Activated naive CD4-positive, alpha-beta T cell treated with anti-CD3 and anti-CD28 coated beads for 36 hours (primary cell): ENCODE data around the gene PID1. TPM values are rescaled to one million over a fixed set of nuclear protein-coding genes. Genes with fewer than 3 reads are reported as not detected.

Experiments
- CTCF ChIA-PET: fragments of 350-600 bp; sonication (Branson Sonifier 250); formaldehyde crosslinking; loops from one replicate; lab custom pipeline; 2021; ENCODE audit warnings: antibody characterized with exemption; lab: Charles Lee
- DNase-seq: peaks from one replicate; pipeline ENCODE4 v3.0.0-alpha.2; 2020
- H3K27ac Mint-ChIP-seq: one replicate; pipeline ENCODE4 v1.8.0; 2021; ENCODE audit warnings: mild to moderate bottlenecking, mixed read lengths
- H3K27me3 Mint-ChIP-seq: one replicate; pipeline ENCODE4 v1.8.0; 2021; ENCODE audit warnings: low read depth, mixed read lengths
- H3K36me3 Mint-ChIP-seq: one replicate; pipeline ENCODE4 v1.8.0; 2021; ENCODE audit warnings: low read depth, mixed read lengths
- H3K4me1 Mint-ChIP-seq: one replicate; pipeline ENCODE4 v1.8.0; 2021; ENCODE audit warnings: low read depth, mixed read lengths
- H3K4me3 Mint-ChIP-seq: one replicate; pipeline ENCODE4 v1.8.0; 2021; ENCODE audit warnings: mild to moderate bottlenecking, moderate library complexity, mixed read lengths
- H3K9me3 Mint-ChIP-seq: one replicate; pipeline ENCODE4 v1.8.0; 2021; ENCODE audit warnings: mixed read lengths
- intact Hi-C: fragments of 100-400 bp; cut with micrococcal nuclease; formaldehyde crosslinking; loops from one replicate; pipeline ENCODE4 v1.15.1; 2023
- total RNA-seq, 2 experiments: library from RNA; stranded (reverse); gene quantifications; one replicate each; pipeline ENCODE4 v1.2.3, GENCODE V29; 2021

PID1 gene
- total RNA-seq, 2 experiments from 2014 or later: not detected

GRCh38 chr2:229153267-229153666 is 117.8 kb downstream of the PID1 start:
- Mint-ChIP-seq H3K36me3 (no peaks in the 10 kb centered on the region), H3K4me3 (no peak overlapping the region), H3K27ac (no peak overlapping the region), H3K9me3 (no peaks in the 10 kb centered on the region), H3K27me3 (no peaks in the 10 kb centered on the region), H3K4me1 (no peaks in the 10 kb centered on the region)
- DNase-seq: no peak
- intact Hi-C loops: no loop called here
- CTCF ChIA-PET: no interaction called here

DNA sequence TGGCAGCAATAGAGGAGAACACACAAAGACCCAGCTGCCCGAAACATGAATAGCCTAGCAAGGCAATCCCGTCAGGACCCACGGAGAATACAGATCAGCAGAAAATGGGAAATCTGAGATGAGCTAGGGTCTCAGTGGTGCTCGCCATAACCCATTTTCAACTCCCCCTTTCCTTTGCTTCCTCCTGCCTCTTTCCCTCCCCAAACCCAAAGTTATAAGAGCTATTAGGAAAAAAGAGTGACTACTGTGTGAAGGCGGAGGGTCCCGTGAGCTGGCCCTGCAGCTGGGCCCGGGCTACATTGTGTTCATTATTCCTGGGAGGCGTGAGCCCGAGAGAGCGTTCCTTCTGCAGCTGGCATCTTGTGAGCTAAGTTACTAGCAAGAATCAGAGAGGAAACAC is 118.4 kb downstream of the PID1 start:
- H3K4me1 Mint-ChIP-seq: no peaks in the 10 kb centered on the region
- no peak for DNase-seq
- CTCF ChIA-PET: no interaction called here
- H3K4me3 Mint-ChIP-seq: no peak overlapping the region
- no peak overlapping the region for H3K27ac Mint-ChIP-seq
- no peaks in the 10 kb centered on the region for H3K9me3 Mint-ChIP-seq
- no peaks in the 10 kb centered on the region for H3K27me3 Mint-ChIP-seq
- H3K36me3 Mint-ChIP-seq: no peaks in the 10 kb centered on the region
- intact Hi-C loops: no loop called here

GRCh38 chr2:229150317-229150716 is 120.8 kb downstream of the PID1 start:
- H3K36me3 Mint-ChIP-seq: no peaks in the 10 kb centered on the region
- intact Hi-C loops: no loop called here

GRCh38 chr2:229141424-229142025 is 129.6 kb downstream of the PID1 start:
- intact Hi-C loops: no loop called here
- Mint-ChIP-seq H3K9me3 (peaks cover 3% of the 10 kb centered on the region), H3K27me3 (no peaks in the 10 kb centered on the region), H3K4me3 (no peak overlapping the region), H3K4me1 (no peaks in the 10 kb centered on the region), H3K36me3 (no peaks in the 10 kb centered on the region), H3K27ac (no peak overlapping the region)
- CTCF ChIA-PET: no interaction called here
- DNase-seq: no peak

More at GRCh38 chr2:229150317-229150716, 120.8 kb downstream of the PID1 start:
- no peak for DNase-seq
- Mint-ChIP-seq H3K9me3 (peaks cover 3% of the 10 kb centered on the region), H3K4me1 (no peaks in the 10 kb centered on the region), H3K27ac (no peak overlapping the region), H3K27me3 (no peaks in the 10 kb centered on the region), H3K4me3 (no peak overlapping the region)
- CTCF ChIA-PET: interaction anchor here (0.7 kb wide), 1 partner anchor 136 kb away, joined by 4 read pairs; no protein-coding TSS in a partner anchor

GRCh38 chr2:229137639-229138038 is 133.4 kb downstream of the PID1 start:
- H3K4me1 Mint-ChIP-seq: no peaks in the 10 kb centered on the region
- H3K9me3 Mint-ChIP-seq: no peaks in the 10 kb centered on the region
- H3K4me3 Mint-ChIP-seq: no peak overlapping the region
- H3K36me3 Mint-ChIP-seq: no peaks in the 10 kb centered on the region
- intact Hi-C loops: loop anchor here (10.0 kb wide), 1 partner anchor 577 kb away; the partner anchor contains the start of gene DNER
- CTCF ChIA-PET: no interaction called here
- H3K27me3 Mint-ChIP-seq: no peaks in the 10 kb centered on the region
- DNase-seq: no peak
- H3K27ac Mint-ChIP-seq: no peak overlapping the region

DNA sequence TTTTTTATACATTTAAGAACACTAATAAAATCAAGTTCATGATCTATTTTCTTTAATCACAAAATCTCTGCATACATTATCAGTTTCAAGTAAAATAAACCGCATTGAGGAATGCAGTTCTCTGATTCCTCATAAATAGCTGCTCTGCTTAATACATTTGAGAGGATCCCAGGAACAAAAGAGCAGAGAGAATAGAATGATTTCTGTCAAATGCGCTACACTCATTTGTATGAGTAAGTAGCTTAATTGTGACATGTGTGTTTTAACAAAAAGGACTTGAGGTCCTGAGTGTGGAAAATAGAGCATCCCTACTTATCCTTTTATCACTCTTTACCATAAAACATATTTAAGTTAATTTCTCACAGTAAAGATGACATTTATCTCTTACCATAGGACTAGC is 134.0 kb downstream of the PID1 start:
- Mint-ChIP-seq H3K4me1 (no peaks in the 10 kb centered on the region), H3K36me3 (no peaks in the 10 kb centered on the region), H3K4me3 (no peak overlapping the region), H3K9me3 (no peaks in the 10 kb centered on the region), H3K27ac (no peak overlapping the region), H3K27me3 (no peaks in the 10 kb centered on the region)
- intact Hi-C loops: loop anchor here (10.0 kb wide), 1 partner anchor 578 kb away; the partner anchor contains the start of gene DNER
- no peak for DNase-seq
- CTCF ChIA-PET: no interaction called here

GRCh38 chr2:229133155-229133772 is 137.8 kb downstream of the PID1 start:
- no peaks in the 10 kb centered on the region for H3K36me3 Mint-ChIP-seq
- no peak overlapping the region for H3K4me3 Mint-ChIP-seq
- no peak for DNase-seq

GRCh38 chr2:229132236-229132635 is 138.9 kb downstream of the PID1 start:
- no peaks in the 10 kb centered on the region for H3K27me3 Mint-ChIP-seq
- CTCF ChIA-PET: interaction anchor here (1.1 kb wide), 1 partner anchor 454 kb away, joined by 3 read pairs; no protein-coding TSS in a partner anchor
- no peaks in the 10 kb centered on the region for H3K4me1 Mint-ChIP-seq
- no peak overlapping the region for H3K4me3 Mint-ChIP-seq
- no peak overlapping the region for H3K27ac Mint-ChIP-seq
- intact Hi-C loops: loop anchor here (10.0 kb wide), 1 partner anchor 583 kb away; the partner anchor contains the start of gene DNER
- DNase-seq: no peak
- no peaks in the 10 kb centered on the region for H3K9me3 Mint-ChIP-seq
- no peaks in the 10 kb centered on the region for H3K36me3 Mint-ChIP-seq

More at GRCh38 chr2:229133155-229133772, 137.8 kb downstream of the PID1 start:
- H3K27ac Mint-ChIP-seq: no peak overlapping the region
- intact Hi-C loops: loop anchor here (10.0 kb wide), 1 partner anchor 582 kb away; the partner anchor contains the start of gene DNER
- H3K9me3 Mint-ChIP-seq: no peaks in the 10 kb centered on the region
- CTCF ChIA-PET: no interaction called here
- H3K4me1 Mint-ChIP-seq: no peaks in the 10 kb centered on the region
- no peaks in the 10 kb centered on the region for H3K27me3 Mint-ChIP-seq

GRCh38 chr2:229130522-229130921 is 140.6 kb downstream of the PID1 start:
- intact Hi-C loops: loop anchor here (10.0 kb wide), 1 partner anchor 584 kb away; the partner anchor contains the start of gene DNER
- no peak overlapping the region for H3K27ac Mint-ChIP-seq
- no peaks in the 10 kb centered on the region for H3K4me1 Mint-ChIP-seq
- DNase-seq: no peak
- peaks cover under 1% of the 10 kb centered on the region for H3K9me3 Mint-ChIP-seq
- no peaks in the 10 kb centered on the region for H3K36me3 Mint-ChIP-seq
- no peak overlapping the region for H3K4me3 Mint-ChIP-seq
- CTCF ChIA-PET: no interaction called here
- H3K27me3 Mint-ChIP-seq: no peaks in the 10 kb centered on the region

GRCh38 chr2:229129738-229130371 is 141.2 kb downstream of the PID1 start:
- Mint-ChIP-seq H3K27ac (no peak overlapping the region), H3K4me1 (no peaks in the 10 kb centered on the region), H3K27me3 (no peaks in the 10 kb centered on the region), H3K4me3 (no peak overlapping the region), H3K36me3 (no peaks in the 10 kb centered on the region), H3K9me3 (peaks cover 3% of the 10 kb centered on the region)
- DNase-seq: no peak
- intact Hi-C loops: loop anchor here (10.0 kb wide), 1 partner anchor 585 kb away; the partner anchor contains the start of gene DNER
- CTCF ChIA-PET: no interaction called here

DNA sequence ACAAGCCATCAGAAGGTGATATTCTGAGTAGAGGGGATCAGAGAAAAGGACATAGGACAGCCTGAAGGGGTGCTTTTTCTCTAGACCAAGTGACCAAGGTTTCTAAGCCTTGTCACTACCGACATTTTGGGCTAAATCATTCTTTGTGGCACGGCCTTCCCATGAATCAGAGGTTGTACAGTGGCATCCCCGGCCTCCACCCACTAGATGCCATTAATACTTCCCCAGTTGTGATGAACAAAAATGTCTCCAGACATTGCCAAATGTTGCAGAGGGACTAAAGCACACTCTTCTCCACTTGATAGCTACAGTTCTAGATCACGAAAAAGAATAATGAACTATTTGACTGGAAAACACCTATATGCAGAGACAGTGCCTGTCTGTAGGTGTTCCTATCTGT is 143.6 kb downstream of the PID1 start:
- H3K36me3 Mint-ChIP-seq: no peaks in the 10 kb centered on the region
- no peak overlapping the region for H3K27ac Mint-ChIP-seq
- CTCF ChIA-PET: interaction anchor here (0.8 kb wide), 1 partner anchor 146 kb away, joined by 3 read pairs; no protein-coding TSS in a partner anchor
- no peak overlapping the region for H3K4me3 Mint-ChIP-seq
- no peak for DNase-seq
- H3K4me1 Mint-ChIP-seq: no peaks in the 10 kb centered on the region
- peaks cover 5% of the 10 kb centered on the region for H3K9me3 Mint-ChIP-seq
- H3K27me3 Mint-ChIP-seq: no peaks in the 10 kb centered on the region
- intact Hi-C loops: no loop called here

- CTCF ChIA-PET: no interaction called here
- Mint-ChIP-seq H3K9me3 (peaks cover 5% of the 10 kb centered on the region), H3K4me1 (no peaks in the 10 kb centered on the region), H3K4me3 (no peak overlapping the region), H3K27me3 (no peaks in the 10 kb centered on the region), H3K27ac (no peak overlapping the region), H3K36me3 (no peaks in the 10 kb centered on the region)
- intact Hi-C loops: no loop called here
- no peak for DNase-seq
Measured at GRCh38 chr2:229126066-229126465, 145.0 kb downstream of the PID1 start.
